Frontal cortex (tissue), 4 donors: ENCODE data around the gene CLUH. TPM values are rescaled to one million over a fixed set of nuclear protein-coding genes. Genes with fewer than 3 reads are reported as not detected.

Experiments used
- DNase-seq, 2 donors: peaks; one replicate each; pipeline ENCODE4 v3.0.0; 2012; ENCODE audit warnings: low spot score in 2 of 2
- FAIRE-seq: peaks from 2 replicates; lab custom pipeline; 2012; peaks lifted over from hg19 to GRCh38; lab: Jason Lieb, UNC
- small RNA-seq: library from RNA; depleted of rRNA; stranded (forward); fragments of <200 nt; gene quantifications from one replicate; pipeline ENCODE3, GENCODE V24; 2014
- total RNA-seq: library from RNA; depleted of rRNA; stranded (reverse); fragments of >200 nt; gene quantifications from one replicate; pipeline ENCODE4 v1.2.3, GENCODE V29; 2014
- donor health status: control.
- donor health status: control.
- donor health status: control.

Gene CLUH
- total RNA-seq, 1 donor from 2014 or later, result 24.1 TPM

DNA sequence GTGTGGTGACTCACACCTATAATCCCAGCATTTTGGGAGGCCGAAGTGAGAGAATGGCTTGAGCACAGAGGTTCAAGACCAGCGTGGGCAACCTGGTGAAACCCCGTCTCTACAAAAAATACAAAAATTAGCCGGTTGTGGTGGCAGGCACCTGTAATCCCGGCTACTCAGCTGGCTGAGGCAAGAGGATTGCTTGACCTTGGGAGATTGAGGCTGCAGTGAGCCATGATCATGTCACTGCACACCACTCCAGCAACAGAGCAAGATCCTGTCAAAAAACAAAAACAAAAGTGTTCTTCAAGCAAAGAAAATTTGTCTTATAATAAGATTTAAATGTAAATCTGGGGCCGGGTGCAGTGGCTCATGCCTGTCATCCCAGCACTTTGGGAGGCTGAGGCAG lies 66.6 kb downstream of the CLUH start:
- FAIRE-seq (no peak), DNase-seq (no peak)

Small RNA genes within 50 kb of the gene (small RNA-seq; reads per million reads assigned to genes)
- not detected for gene MIR1253
- not detected for gene MIR6776
- 0.08 reads per million for gene RN7SL608P
- gene hsa-mir-1253, result not detected

Other genes with a start within 250 kb of the CLUH start
- 15.1 TPM for gene METTL16, start 199.9 kb downstream of the CLUH start, total RNA-seq
- 281 TPM for gene PAFAH1B1, start 118.1 kb downstream of the CLUH start, total RNA-seq
- 1.2 TPM for gene CCDC92B, start 37.9 kb upstream of the CLUH start, total RNA-seq
- 25.3 TPM for gene RAP1GAP2, start 84.7 kb upstream of the CLUH start, total RNA-seq